GM15510 (cell line): Measurements from ENCODE around the gene ATP4A.

Experiments
- POLR2A ChIP-seq: IDR thresholded peaks from 3 replicates; pipeline ENCODE4 v1.6.1; 2011; ENCODE audit warnings: borderline replicate concordance; ENCODE audit not compliant: insufficient read length; ENCODE audit errors: extremely low read depth

Gene ATP4A

GRCh38 chr19:35540356-35540927 is 23.0 kb downstream of the ATP4A start:
- TF ChIP-seq POLR2A: no peak

GRCh38 chr19:35539850-35540249 is 23.6 kb downstream of the ATP4A start:
- TF ChIP-seq POLR2A: no peak

- TF ChIP-seq POLR2A: no peak
These were observed 24.1 kb downstream of the ATP4A start for GRCh38 chr19:35539314-35539713.

GRCh38 chr19:35534803-35535480 is 28.5 kb downstream of the ATP4A start:
- no peak for TF ChIP-seq POLR2A

GRCh38 chr19:35533822-35534392 is 29.6 kb downstream of the ATP4A start:
- no peak for TF ChIP-seq POLR2A

- TF ChIP-seq POLR2A: no peak
These were observed 30.1 kb downstream of the ATP4A start, which contains the start of gene GAPDHS for GRCh38 chr19:35533201-35533821. Gene GAPDHS (plus strand): TSS chr19:35533456. CDS start chr19:35533528, 72 bp downstream.

- TF ChIP-seq POLR2A: no peak
These were observed 32.2 kb downstream of the ATP4A start for GRCh38 chr19:35531291-35531690.

- no peak for TF ChIP-seq POLR2A
These were observed 33.9 kb downstream of the ATP4A start for GRCh38 chr19:35529241-35530218.

GRCh38 chr19:35528218-35529038 is 35.0 kb downstream of the ATP4A start, which contains the start of gene SBSN:
Gene SBSN (minus strand): TSS chr19:35528311. CDS start chr19:35528281, 30 bp downstream.
- no peak for TF ChIP-seq POLR2A

GRCh38 chr19:35525873-35526272 is 37.6 kb downstream of the ATP4A start:
- TF ChIP-seq POLR2A: no peak

GRCh38 chr19:35524181-35524837 is 39.1 kb downstream of the ATP4A start:
- no peak for TF ChIP-seq POLR2A

GRCh38 chr19:35522745-35523327 is 40.6 kb downstream of the ATP4A start:
- TF ChIP-seq POLR2A: no peak
